ENCODE results near the gene APOL4.

DNA sequence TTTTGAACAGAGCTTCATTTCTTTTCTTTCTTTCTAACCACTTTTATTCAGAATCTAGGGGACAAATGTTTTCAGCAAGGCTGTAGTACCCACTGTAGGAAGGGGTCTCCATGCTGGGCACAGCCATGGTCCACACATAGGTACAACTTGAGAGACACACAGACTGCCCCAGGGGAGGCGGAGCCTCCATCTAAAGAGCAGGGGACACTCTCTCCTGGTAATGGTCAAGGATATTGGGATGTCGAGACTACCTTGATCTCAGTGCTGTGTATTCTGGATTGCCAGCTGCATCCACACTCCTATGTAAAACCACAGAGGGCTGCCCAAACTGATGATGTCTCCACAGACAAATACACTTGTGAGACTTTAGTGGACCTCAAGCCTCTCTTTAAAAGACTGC, 38.1 kb downstream of the APOL4 start:
- no peak for TF ChIP-seq CTCF (IDR thresholded peaks at IDR 0.05)
- no peak for TF ChIP-seq POLR2A (IDR thresholded peaks at IDR 0.05)
